Gastrocnemius medialis (tissue), 4 donors: ENCODE data around the gene FYTTD1. TPM values are rescaled to one million over a fixed set of nuclear protein-coding genes. Genes with fewer than 3 reads are reported as not detected.
"Not testable (repeated sequence)": the region's sequence is repeated elsewhere in the genome, so short reads cannot be mapped to it uniquely, and the experiment has no call there.

Experiments
- ATAC-seq, 2 donors: fragments of 150-250 bp; one replicate each; pipeline ENCODE4 v1.9.1; 2016
- DNase-seq, 2 donors: peaks; one replicate each; pipeline ENCODE4 v3.0.0-alpha.2; 2019
- H3K27ac ChIP-seq, 4 donors: fragments of 200-600 bp; sonication (generic); 1 replicate in 1 of 4; 2 replicates in 3 of 4; pipeline ENCODE4 v1.5.1; 2016 to 2018; ENCODE audit warnings: mild to moderate bottlenecking in 2 of 4, moderate library complexity in 1 of 4
- H3K27me3 ChIP-seq, 3 donors: fragments of 200-600 bp; sonication (generic) in 2 of 3; 1 replicate in 1 of 3; 2 replicates in 2 of 3; pipeline versions ENCODE4 v1.5.1 to v1.6.0; 2016 to 2019; ENCODE audit warnings: mild to moderate bottlenecking in 1 of 3, moderate library complexity in 1 of 3
- H3K36me3 ChIP-seq, 2 donors: fragments of 200-600 bp; sonication (generic) in 1 of 2; one replicate each; pipeline ENCODE4 v1.5.1; 2017 to 2018
- H3K4me1 ChIP-seq, 2 donors: fragments of 200-600 bp; sonication (generic) in 1 of 2; one replicate each; pipeline ENCODE4 v1.5.1; 2016 to 2017; ENCODE audit warnings: mild to moderate bottlenecking in 2 of 2
- H3K4me3 ChIP-seq, 4 donors: fragments of 200-600 bp; sonication (generic) in 3 of 4; 1 replicate in 1 of 4; 2 replicates in 3 of 4; pipeline ENCODE4 v1.5.1; 2016 to 2019; ENCODE audit warnings: mild to moderate bottlenecking in 2 of 4
- H3K9me3 ChIP-seq, 3 donors: fragments of 200-600 bp; sonication (generic) in 2 of 3; 1 replicate in 1 of 3; 2 replicates in 2 of 3; pipeline ENCODE4 v1.5.1; 2016 to 2019
- POLR2A ChIP-seq, 2 donors: fragments of 450-650 bp; IDR thresholded peaks; one replicate each; pipeline ENCODE4 v1.6.1; 2017; ENCODE audit warnings: antibody characterized with exemption in 2 of 2, mild to moderate bottlenecking in 2 of 2, moderate library complexity in 2 of 2
- in situ Hi-C, 4 donors: fragments of 200-750 bp; cut with MboI; loops; one replicate each; pipeline versions ENCODE4 v1.15.0 to v1.8.0; 2017; ENCODE audit warnings: low sequenced_read_pairs in 4 of 4
- intact Hi-C: fragments of 100-400 bp; cut with DNase I; formaldehyde crosslinking; loops from one replicate; pipeline ENCODE4 v1.15.1; 2023; ENCODE audit warnings: low total_unique reads
- total RNA-seq, 4 donors: library from RNA; depleted of rRNA; stranded (reverse); fragments of >200 nt; gene quantifications; one replicate each; pipeline versions ENCODE4 v1.1.0 to v1.2.3, GENCODE V29; 2016
- TF ChIP-seq, protein P1 (sequence below), 5 experiments: fragments of 450-650 bp in 3 of 5; fragments of 200-600 bp in 2 of 5; sonication (generic) in 2 of 5; IDR thresholded peaks in 4 of 5; conservative IDR thresholded peaks in 1 of 5; 1 replicate in 4 of 5; 2 replicates in 1 of 5; pipeline ENCODE4 v1.5.1; 2016 to 2019; ENCODE audit warnings: antibody characterized with exemption in 5 of 5, mild to moderate bottlenecking in 3 of 5, moderate library complexity in 3 of 5

Gene FYTTD1
- total RNA-seq, 4 donors from 2014 or later: 77.7 to 184 (median 111) TPM

GRCh38 chr3:197709135-197709534 lies 40.5 kb upstream of the FYTTD1 start:
- intact Hi-C loops (no loop called here), in situ Hi-C loops (no loop called here)
- Histone ChIP-seq H3K4me1 (peaks cover 22 to 23% of the 10 kb centered on the region in 2 donors), H3K27me3 (no peaks in the 10 kb centered on the region), H3K27ac (no peak overlapping the region), H3K36me3 (peaks cover 0 to 9% of the 10 kb centered on the region in 2 donors), H3K4me3 (no peak overlapping the region), H3K9me3 (no peaks in the 10 kb centered on the region)
- TF ChIP-seq, protein P1, sequence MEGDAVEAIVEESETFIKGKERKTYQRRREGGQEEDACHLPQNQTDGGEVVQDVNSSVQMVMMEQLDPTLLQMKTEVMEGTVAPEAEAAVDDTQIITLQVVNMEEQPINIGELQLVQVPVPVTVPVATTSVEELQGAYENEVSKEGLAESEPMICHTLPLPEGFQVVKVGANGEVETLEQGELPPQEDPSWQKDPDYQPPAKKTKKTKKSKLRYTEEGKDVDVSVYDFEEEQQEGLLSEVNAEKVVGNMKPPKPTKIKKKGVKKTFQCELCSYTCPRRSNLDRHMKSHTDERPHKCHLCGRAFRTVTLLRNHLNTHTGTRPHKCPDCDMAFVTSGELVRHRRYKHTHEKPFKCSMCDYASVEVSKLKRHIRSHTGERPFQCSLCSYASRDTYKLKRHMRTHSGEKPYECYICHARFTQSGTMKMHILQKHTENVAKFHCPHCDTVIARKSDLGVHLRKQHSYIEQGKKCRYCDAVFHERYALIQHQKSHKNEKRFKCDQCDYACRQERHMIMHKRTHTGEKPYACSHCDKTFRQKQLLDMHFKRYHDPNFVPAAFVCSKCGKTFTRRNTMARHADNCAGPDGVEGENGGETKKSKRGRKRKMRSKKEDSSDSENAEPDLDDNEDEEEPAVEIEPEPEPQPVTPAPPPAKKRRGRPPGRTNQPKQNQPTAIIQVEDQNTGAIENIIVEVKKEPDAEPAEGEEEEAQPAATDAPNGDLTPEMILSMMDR (IDR thresholded peaks at IDR 0.05 in 4 of 5, conservative IDR thresholded peaks at IDR 0.05 in 1 of 5): no peak
- TF ChIP-seq POLR2A (IDR thresholded peaks at IDR 0.05): no peak
- no peak for DNase-seq
- no peak for ATAC-seq

- Histone ChIP-seq H3K4me1 (peaks cover 22 to 24% of the 10 kb centered on the region in 2 donors), H3K27ac (peak overlapping the region; percentile 89 to 97 (median 90))
- H3K9me3 ChIP-seq, H3K4me3 ChIP-seq, H3K27me3 ChIP-seq, DNase-seq, in situ Hi-C loops, ATAC-seq, H3K36me3 ChIP-seq: not testable (repeated sequence)
- intact Hi-C loops: loop anchor here (5.0 kb wide), 1 partner anchor 81 kb away; the partner anchor contains the start of gene LRCH3
These were observed 38.7 kb upstream of the FYTTD1 start for GRCh38 chr3:197710965-197711364.

DNA sequence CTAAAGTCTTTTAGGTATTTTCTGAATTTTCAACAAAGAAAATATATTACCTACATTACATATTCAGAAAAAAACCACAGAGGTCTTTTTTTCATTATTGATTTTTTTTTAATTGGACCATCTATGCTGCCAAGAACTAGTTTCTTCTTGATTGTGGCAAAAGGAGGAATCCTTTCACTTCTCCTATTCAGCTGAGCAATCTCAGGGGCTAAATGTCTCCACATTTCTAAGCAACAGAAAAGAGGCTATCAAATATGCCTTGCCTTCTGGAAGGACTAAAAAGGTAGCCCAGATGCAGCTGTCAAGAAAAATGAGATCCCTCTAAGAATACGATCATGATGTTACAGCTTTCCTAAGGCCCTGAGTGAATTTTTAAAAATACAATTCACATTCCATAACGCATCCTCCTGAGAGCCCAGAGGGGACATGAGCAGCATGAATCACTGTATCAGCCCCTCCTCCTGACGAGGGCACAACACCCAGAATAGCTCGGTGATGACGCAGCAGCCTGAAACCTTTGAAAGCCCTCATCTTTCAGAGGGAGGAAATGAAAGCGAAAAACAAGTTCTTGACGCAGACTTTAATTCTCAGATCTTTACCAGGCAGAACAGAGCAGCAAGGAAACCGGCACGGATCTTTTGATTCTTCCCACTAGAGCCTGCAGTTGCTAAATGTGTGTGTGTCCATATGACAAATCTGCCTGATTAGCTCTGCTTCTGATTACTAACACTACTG lies 37.5 kb upstream of the FYTTD1 start:
- H3K36me3 ChIP-seq: peaks cover 0 to 5% of the 10 kb centered on the region in 2 donors
- H3K27ac ChIP-seq: peak overlapping the region; percentile 89 to 97 (median 90)
- DNase-seq (peak; percentile 83 to 92), ATAC-seq (peak; percentile 82 to 89)
- H3K27me3 ChIP-seq: no peaks in the 10 kb centered on the region
- no peaks in the 10 kb centered on the region for H3K9me3 ChIP-seq
- peak overlapping the region; percentile 25 to 54 (median 46) for H3K4me3 ChIP-seq
- peak; percentile 39 to 54 for TF ChIP-seq POLR2A (IDR thresholded peaks at IDR 0.05)
- TF ChIP-seq, protein P1 (IDR thresholded peaks at IDR 0.05 in 4 of 5, conservative IDR thresholded peaks at IDR 0.05 in 1 of 5): no peak
- in situ Hi-C loops (no loop called here), intact Hi-C loops (loop anchor here (1.0 to 5.0 kb wide), 3 partner anchors 25 to 80 kb away; partner anchors contain the start of genes FYTTD1, LRCH3 and RUBCN)
- peaks cover 22 to 24% of the 10 kb centered on the region in 2 donors for H3K4me1 ChIP-seq

- TF ChIP-seq, protein P1 (IDR thresholded peaks at IDR 0.05 in 4 of 5, conservative IDR thresholded peaks at IDR 0.05 in 1 of 5): no peak
- no peak for TF ChIP-seq POLR2A (IDR thresholded peaks at IDR 0.05)
- peak overlapping the region in 2 of 4 donors; percentile 39 to 54 for H3K4me3 ChIP-seq
- in situ Hi-C loops (no loop called here), intact Hi-C loops (loop anchor here (2.0 to 5.0 kb wide), 2 partner anchors 23 to 79 kb away; partner anchors contain the start of genes LRCH3 and RUBCN)
- no peaks in the 10 kb centered on the region for H3K9me3 ChIP-seq
- no peaks in the 10 kb centered on the region for H3K27me3 ChIP-seq
- H3K27ac ChIP-seq: peak overlapping the region; percentile 89 to 97 (median 90)
- peaks cover 22 to 24% of the 10 kb centered on the region in 2 donors for H3K4me1 ChIP-seq
- H3K36me3 ChIP-seq: peaks cover 0 to 10% of the 10 kb centered on the region in 2 donors
- peak; percentile 76 to 83 for DNase-seq
- no peak for ATAC-seq
These were observed 36.2 kb upstream of the FYTTD1 start for GRCh38 chr3:197713477-197713822.

- Histone ChIP-seq H3K4me3 (no peak overlapping the region), H3K9me3 (no peaks in the 10 kb centered on the region), H3K4me1 (peaks cover 22 to 31% of the 10 kb centered on the region in 2 donors), H3K27me3 (no peaks in the 10 kb centered on the region), H3K27ac (peak overlapping the region; percentile 89 to 97 (median 90)), H3K36me3 (peaks cover 0 to 10% of the 10 kb centered on the region in 2 donors)
- ATAC-seq (no peak), DNase-seq (no peak)
- in situ Hi-C loops (no loop called here), intact Hi-C loops (loop anchor here (5.0 kb wide), 1 partner anchor 78 kb away; the partner anchor contains the start of gene LRCH3)
- TF ChIP-seq, protein P1 (IDR thresholded peaks at IDR 0.05 in 4 of 5, conservative IDR thresholded peaks at IDR 0.05 in 1 of 5): no peak
- no peak for TF ChIP-seq POLR2A (IDR thresholded peaks at IDR 0.05)
These were observed 35.4 kb upstream of the FYTTD1 start for GRCh38 chr3:197714251-197714650.
